ENCODE data around the gene ULBP1.
"Not testable (repeated sequence)": the region's sequence is repeated elsewhere in the genome, so short reads cannot be mapped to it uniquely, and the experiment has no call there.

ULBP1 gene

GRCh38 chr6:149942461-149942829 lies 21.3 kb upstream of the ULBP1 start:
- peak overlapping the region; percentile 44 for H3K9ac ChIP-seq (ENCODE audit: low read depth, low read length, poor library complexity)
- H3K36me3 ChIP-seq (replicated peaks in 1 of 2; ENCODE audit: control insufficient read depth in 2 of 2, insufficient read depth in 2 of 2, low read length in 2 of 2) = no peaks in the 10 kb centered on the region
- no peak overlapping the region for H3K14ac ChIP-seq (ENCODE audit: low read length)
- H3K4ac ChIP-seq (ENCODE audit: low read length) = no peak overlapping the region
- H3K79me1 ChIP-seq (ENCODE audit: low read depth, low read length) = no peaks in the 10 kb centered on the region
- peaks cover 3 to 5% of the 10 kb centered on the region in 2 donors for H3K4me1 ChIP-seq (ENCODE audit: control insufficient read depth in 2 of 2, insufficient read depth in 1 of 2, low read depth in 1 of 2, low read length in 2 of 2)
- H3K18ac ChIP-seq (ENCODE audit: low read length) = peak overlapping the region; percentile 48
- no peak overlapping the region for H2AK5ac ChIP-seq (ENCODE audit: low read depth, low read length)
- H3K9me3 ChIP-seq (replicated peaks in 1 of 2; ENCODE audit: control insufficient read depth in 2 of 2, insufficient read depth in 1 of 2, low read depth in 1 of 2, low read length in 2 of 2) = peaks cover 3 to 4% of the 10 kb centered on the region in 2 donors
- H3K4me3 ChIP-seq (ENCODE audit: low read length in 2 of 2) = peak overlapping the region; percentile 52 to 75
- peak overlapping the region; percentile 99 for H2AFZ ChIP-seq (ENCODE audit: low read length)
- no peak overlapping the region for H2BK12ac ChIP-seq (ENCODE audit: low read length)
- H4K8ac ChIP-seq (ENCODE audit: low read depth, low read length) = no peak overlapping the region
- H4K91ac ChIP-seq (ENCODE audit: low read depth, low read length, poor library complexity) = no peak overlapping the region
- no peak for DNase-seq (ENCODE audit: low spot score)
- H2BK120ac ChIP-seq (ENCODE audit: low read depth, low read length) = no peak overlapping the region
- no peak overlapping the region for H2BK15ac ChIP-seq (ENCODE audit: low read length)
- H3K27ac ChIP-seq (replicated peaks; ENCODE audit: low read length) = no peak overlapping the region
- no peak overlapping the region for H2BK5ac ChIP-seq (ENCODE audit: low read length)
- no peak overlapping the region for H3K23ac ChIP-seq (ENCODE audit: low read depth, low read length, poor library complexity)
- H3K27me3 ChIP-seq (ENCODE audit: control insufficient read depth in 3 of 3, insufficient read depth in 3 of 3, low read depth in 1 of 3, low read length in 3 of 3) = peaks cover 28 to 67% (median 64%) of the 10 kb centered on the region in 3 experiments
- H3K4me2 ChIP-seq (ENCODE audit: insufficient read depth, low read length, poor library complexity, severe bottlenecking) = peak overlapping the region; percentile 77
- no CpG with 5 or more reads among the region's 13 CpGs for WGBS, 2 donors (ENCODE audit: extremely low coverage in 2 of 2, insufficient read length in 2 of 2, insufficient replicate concordance in 1 of 2)

GRCh38 chr6:149943321-149943720 lies 20.4 kb upstream of the ULBP1 start:
- not testable (repeated sequence) for H3K18ac ChIP-seq (ENCODE audit: low read length); H2BK5ac ChIP-seq (ENCODE audit: low read length); H2AK5ac ChIP-seq (ENCODE audit: low read depth, low read length); H4K8ac ChIP-seq (ENCODE audit: low read depth, low read length); H3K4me3 ChIP-seq (ENCODE audit: low read length in 2 of 2); H3K36me3 ChIP-seq (replicated peaks in 1 of 2; ENCODE audit: control insufficient read depth in 2 of 2, insufficient read depth in 2 of 2, low read length in 2 of 2); H3K9me3 ChIP-seq (replicated peaks in 1 of 2; ENCODE audit: control insufficient read depth in 2 of 2, insufficient read depth in 1 of 2, low read depth in 1 of 2, low read length in 2 of 2); H2AFZ ChIP-seq (ENCODE audit: low read length); H3K23ac ChIP-seq (ENCODE audit: low read depth, low read length, poor library complexity); H3K79me1 ChIP-seq (ENCODE audit: low read depth, low read length); H4K91ac ChIP-seq (ENCODE audit: low read depth, low read length, poor library complexity); H3K27ac ChIP-seq (replicated peaks; ENCODE audit: low read length); H3K4me1 ChIP-seq (ENCODE audit: control insufficient read depth in 2 of 2, insufficient read depth in 1 of 2, low read depth in 1 of 2, low read length in 2 of 2); DNase-seq (ENCODE audit: low spot score); H3K9ac ChIP-seq (ENCODE audit: low read depth, low read length, poor library complexity); H2BK15ac ChIP-seq (ENCODE audit: low read length); H3K4ac ChIP-seq (ENCODE audit: low read length); H3K4me2 ChIP-seq (ENCODE audit: insufficient read depth, low read length, poor library complexity, severe bottlenecking); H2BK120ac ChIP-seq (ENCODE audit: low read depth, low read length); H2BK12ac ChIP-seq (ENCODE audit: low read length); H3K14ac ChIP-seq (ENCODE audit: low read length)
- WGBS, 2 donors (ENCODE audit: extremely low coverage in 2 of 2, insufficient read length in 2 of 2, insufficient replicate concordance in 1 of 2) = no CpG with 5 or more reads among the region's 5 CpGs
- peaks cover 23 to 65% (median 63%) of the 10 kb centered on the region in 3 experiments for H3K27me3 ChIP-seq (ENCODE audit: control insufficient read depth in 3 of 3, insufficient read depth in 3 of 3, low read depth in 1 of 3, low read length in 3 of 3)

DNA sequence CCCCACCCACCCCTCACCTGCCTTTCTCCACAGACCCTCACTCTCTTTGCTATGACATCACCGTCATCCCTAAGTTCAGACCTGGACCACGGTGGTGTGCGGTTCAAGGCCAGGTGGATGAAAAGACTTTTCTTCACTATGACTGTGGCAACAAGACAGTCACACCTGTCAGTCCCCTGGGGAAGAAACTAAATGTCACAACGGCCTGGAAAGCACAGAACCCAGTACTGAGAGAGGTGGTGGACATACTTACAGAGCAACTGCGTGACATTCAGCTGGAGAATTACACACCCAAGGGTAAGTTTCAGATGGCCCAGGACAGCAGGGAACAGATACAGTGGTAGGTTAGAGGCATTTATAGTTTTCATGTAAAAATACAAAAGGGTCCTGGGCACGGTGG lies 18.5 kb upstream of the ULBP1 start:
- no CpG with 5 or more reads among the region's 6 CpGs for WGBS, 2 donors (ENCODE audit: extremely low coverage in 2 of 2, insufficient read length in 2 of 2, insufficient replicate concordance in 1 of 2)
- not testable (repeated sequence) for H3K79me1 ChIP-seq (ENCODE audit: low read depth, low read length)

DNA sequence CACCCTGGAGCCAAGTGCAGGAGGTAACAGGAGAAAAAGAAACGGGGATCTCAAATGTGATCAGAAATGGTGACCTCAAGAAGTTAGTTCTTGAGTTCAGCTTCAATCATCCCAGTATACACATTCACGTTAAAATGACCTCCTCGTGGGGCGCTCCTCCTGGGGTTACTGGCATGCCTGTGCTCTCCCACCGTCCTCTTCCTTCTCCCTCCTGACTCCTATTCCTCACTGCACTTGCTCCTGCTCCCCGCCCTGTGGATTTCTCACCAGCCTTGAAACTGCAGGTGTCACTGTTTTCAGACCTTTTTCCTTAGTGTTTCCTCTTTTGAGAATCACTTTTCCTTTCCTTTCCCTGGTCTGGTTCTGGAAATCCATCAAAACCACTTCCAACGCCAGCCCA lies 17.1 kb upstream of the ULBP1 start:
- not testable (repeated sequence) for H2BK12ac ChIP-seq (ENCODE audit: low read length); H3K23ac ChIP-seq (ENCODE audit: low read depth, low read length, poor library complexity); H3K9me3 ChIP-seq (replicated peaks in 1 of 2; ENCODE audit: control insufficient read depth in 2 of 2, insufficient read depth in 1 of 2, low read depth in 1 of 2, low read length in 2 of 2); H3K36me3 ChIP-seq (replicated peaks in 1 of 2; ENCODE audit: control insufficient read depth in 2 of 2, insufficient read depth in 2 of 2, low read length in 2 of 2); H3K18ac ChIP-seq (ENCODE audit: low read length); H2AFZ ChIP-seq (ENCODE audit: low read length); H3K79me1 ChIP-seq (ENCODE audit: low read depth, low read length); H3K4me1 ChIP-seq (ENCODE audit: control insufficient read depth in 2 of 2, insufficient read depth in 1 of 2, low read depth in 1 of 2, low read length in 2 of 2); H4K8ac ChIP-seq (ENCODE audit: low read depth, low read length); H2BK5ac ChIP-seq (ENCODE audit: low read length); H4K91ac ChIP-seq (ENCODE audit: low read depth, low read length, poor library complexity); H3K27ac ChIP-seq (replicated peaks; ENCODE audit: low read length); H3K4me3 ChIP-seq (ENCODE audit: low read length in 2 of 2); H3K4me2 ChIP-seq (ENCODE audit: insufficient read depth, low read length, poor library complexity, severe bottlenecking); H2AK5ac ChIP-seq (ENCODE audit: low read depth, low read length); H3K9ac ChIP-seq (ENCODE audit: low read depth, low read length, poor library complexity); H3K4ac ChIP-seq (ENCODE audit: low read length); DNase-seq (ENCODE audit: low spot score); H2BK120ac ChIP-seq (ENCODE audit: low read depth, low read length); H2BK15ac ChIP-seq (ENCODE audit: low read length); H3K14ac ChIP-seq (ENCODE audit: low read length)
- peaks cover 9 to 66% (median 45%) of the 10 kb centered on the region in 3 experiments for H3K27me3 ChIP-seq (ENCODE audit: control insufficient read depth in 3 of 3, insufficient read depth in 3 of 3, low read depth in 1 of 3, low read length in 3 of 3)
- WGBS, 2 donors (ENCODE audit: extremely low coverage in 2 of 2, insufficient read length in 2 of 2, insufficient replicate concordance in 1 of 2) = no CpG with 5 or more reads among the region's 7 CpGs

More for the DNA sequence above, 18.5 kb upstream of the ULBP1 start:
- not testable (repeated sequence) for H3K27ac ChIP-seq (replicated peaks; ENCODE audit: low read length); H2AK5ac ChIP-seq (ENCODE audit: low read depth, low read length); H2BK15ac ChIP-seq (ENCODE audit: low read length); H3K9ac ChIP-seq (ENCODE audit: low read depth, low read length, poor library complexity); H3K36me3 ChIP-seq (replicated peaks in 1 of 2; ENCODE audit: control insufficient read depth in 2 of 2, insufficient read depth in 2 of 2, low read length in 2 of 2); H3K4me3 ChIP-seq (ENCODE audit: low read length in 2 of 2); H3K4me2 ChIP-seq (ENCODE audit: insufficient read depth, low read length, poor library complexity, severe bottlenecking); H4K91ac ChIP-seq (ENCODE audit: low read depth, low read length, poor library complexity); H2AFZ ChIP-seq (ENCODE audit: low read length); H2BK12ac ChIP-seq (ENCODE audit: low read length); H3K4me1 ChIP-seq (ENCODE audit: control insufficient read depth in 2 of 2, insufficient read depth in 1 of 2, low read depth in 1 of 2, low read length in 2 of 2); H2BK120ac ChIP-seq (ENCODE audit: low read depth, low read length); H3K4ac ChIP-seq (ENCODE audit: low read length); DNase-seq (ENCODE audit: low spot score); H3K9me3 ChIP-seq (replicated peaks in 1 of 2; ENCODE audit: control insufficient read depth in 2 of 2, insufficient read depth in 1 of 2, low read depth in 1 of 2, low read length in 2 of 2); H3K18ac ChIP-seq (ENCODE audit: low read length); H2BK5ac ChIP-seq (ENCODE audit: low read length); H4K8ac ChIP-seq (ENCODE audit: low read depth, low read length); H3K14ac ChIP-seq (ENCODE audit: low read length); H3K23ac ChIP-seq (ENCODE audit: low read depth, low read length, poor library complexity)
- peaks cover 12 to 65% (median 45%) of the 10 kb centered on the region in 3 experiments for H3K27me3 ChIP-seq (ENCODE audit: control insufficient read depth in 3 of 3, insufficient read depth in 3 of 3, low read depth in 1 of 3, low read length in 3 of 3)

Data from neuronal stem cell (in vitro differentiated cells).